Measurements from ENCODE around the gene NCAPD3. TPM values are rescaled to one million over a fixed set of nuclear protein-coding genes. Genes with fewer than 3 reads are reported as not detected.

Gene NCAPD3
- total RNA-seq, 4 donors from 2014 or later = 8.0 to 22.2 (median 17.5) TPM

DNA sequence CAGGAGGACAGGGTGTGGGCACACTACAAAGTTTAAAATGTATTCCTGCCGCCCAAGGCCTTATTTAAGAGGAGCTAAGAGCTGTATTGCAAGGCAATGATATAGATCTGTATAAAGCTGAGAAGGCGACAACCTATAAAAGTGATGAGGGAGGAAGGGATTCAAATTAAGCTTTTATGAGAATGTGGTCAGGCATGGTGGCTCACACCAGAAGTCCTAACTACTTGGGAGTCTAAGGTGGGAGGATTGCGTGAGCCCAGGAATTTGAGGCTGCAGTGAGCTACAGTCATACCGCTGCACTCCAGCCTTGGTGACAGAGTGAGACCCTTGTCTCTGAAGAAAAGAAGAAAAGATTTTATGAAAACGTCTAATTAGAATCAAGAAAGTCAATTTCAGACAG, 42.7 kb upstream of the NCAPD3 start:
- Histone ChIP-seq H3K36me3 (peaks cover 0 to 38% (median 12%) of the 10 kb centered on the region in 3 donors), H3K27ac (no peak overlapping the region), H3K4me3 (no peak overlapping the region), H3K27me3 (peaks cover 0 to 21% (median 0%) of the 10 kb centered on the region in 4 donors), H3K9me3 (no peaks in the 10 kb centered on the region), H3K4me1 (peaks cover 0 to 5% (median 3%) of the 10 kb centered on the region in 3 donors)
- intact Hi-C loops (cut with DNase I) = no loop called here
- TF ChIP-seq, protein P1, sequence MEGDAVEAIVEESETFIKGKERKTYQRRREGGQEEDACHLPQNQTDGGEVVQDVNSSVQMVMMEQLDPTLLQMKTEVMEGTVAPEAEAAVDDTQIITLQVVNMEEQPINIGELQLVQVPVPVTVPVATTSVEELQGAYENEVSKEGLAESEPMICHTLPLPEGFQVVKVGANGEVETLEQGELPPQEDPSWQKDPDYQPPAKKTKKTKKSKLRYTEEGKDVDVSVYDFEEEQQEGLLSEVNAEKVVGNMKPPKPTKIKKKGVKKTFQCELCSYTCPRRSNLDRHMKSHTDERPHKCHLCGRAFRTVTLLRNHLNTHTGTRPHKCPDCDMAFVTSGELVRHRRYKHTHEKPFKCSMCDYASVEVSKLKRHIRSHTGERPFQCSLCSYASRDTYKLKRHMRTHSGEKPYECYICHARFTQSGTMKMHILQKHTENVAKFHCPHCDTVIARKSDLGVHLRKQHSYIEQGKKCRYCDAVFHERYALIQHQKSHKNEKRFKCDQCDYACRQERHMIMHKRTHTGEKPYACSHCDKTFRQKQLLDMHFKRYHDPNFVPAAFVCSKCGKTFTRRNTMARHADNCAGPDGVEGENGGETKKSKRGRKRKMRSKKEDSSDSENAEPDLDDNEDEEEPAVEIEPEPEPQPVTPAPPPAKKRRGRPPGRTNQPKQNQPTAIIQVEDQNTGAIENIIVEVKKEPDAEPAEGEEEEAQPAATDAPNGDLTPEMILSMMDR (IDR thresholded peaks at IDR 0.05) = no peak
- TF ChIP-seq POLR2A (IDR thresholded peaks at IDR 0.05) = no peak
- DNase-seq = no peak
- 78 to 80% methylated on average over 5 of the region's 5 CpGs for WGBS, 2 donors

DNA sequence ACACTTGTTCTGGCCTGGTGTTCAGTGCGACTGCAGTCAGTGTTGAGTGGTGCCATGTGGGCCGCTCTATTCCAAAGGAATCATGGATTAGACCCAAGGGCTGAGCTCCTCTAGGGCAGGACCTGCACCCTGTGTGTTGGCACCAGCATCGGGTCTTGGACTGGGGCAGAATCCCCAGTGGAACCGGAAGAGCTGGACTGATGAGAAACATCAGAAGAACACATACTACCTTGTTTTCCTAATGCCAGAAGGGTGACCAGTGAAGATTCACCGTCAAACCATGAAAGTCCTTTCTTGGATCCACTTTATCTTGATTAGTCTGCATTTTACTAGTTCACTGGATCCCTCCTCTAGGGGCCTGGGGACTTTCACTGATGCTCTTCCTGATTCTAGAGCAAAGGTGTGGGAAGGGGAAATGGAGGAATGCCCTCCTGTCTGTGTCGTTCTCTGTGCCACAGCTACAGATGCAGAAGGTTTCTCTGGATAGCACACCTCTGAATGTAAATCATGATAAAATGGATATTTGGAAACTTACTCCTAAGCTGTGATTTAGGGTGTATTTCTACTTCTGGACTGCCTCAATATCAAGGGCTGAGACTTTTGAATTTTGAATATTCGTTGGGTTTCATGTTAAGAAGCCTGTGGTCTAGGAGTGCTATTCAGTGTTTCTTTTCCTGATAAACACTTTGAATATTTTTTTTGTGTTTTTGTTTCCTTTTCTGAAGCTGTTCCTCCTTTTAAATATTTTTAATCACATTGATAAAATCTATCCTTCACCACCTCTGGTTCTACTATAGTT, 41.4 kb upstream of the NCAPD3 start:
- intact Hi-C loops (cut with DNase I) = no loop called here
- Histone ChIP-seq H3K27ac (no peak overlapping the region), H3K36me3 (peaks cover 0 to 51% (median 24%) of the 10 kb centered on the region in 3 donors), H3K9me3 (no peaks in the 10 kb centered on the region), H3K4me1 (peaks cover 0 to 5% (median 3%) of the 10 kb centered on the region in 3 donors), H3K27me3 (peaks cover 0 to 8% (median 0%) of the 10 kb centered on the region in 4 donors), H3K4me3 (no peak overlapping the region)
- no peak for DNase-seq
- TF ChIP-seq POLR2A (IDR thresholded peaks at IDR 0.05) = no peak
- TF ChIP-seq, protein P1 (IDR thresholded peaks at IDR 0.05) = no peak
- WGBS, 2 donors = 80 to 85% methylated on average over 7 of the region's 7 CpGs

DNA sequence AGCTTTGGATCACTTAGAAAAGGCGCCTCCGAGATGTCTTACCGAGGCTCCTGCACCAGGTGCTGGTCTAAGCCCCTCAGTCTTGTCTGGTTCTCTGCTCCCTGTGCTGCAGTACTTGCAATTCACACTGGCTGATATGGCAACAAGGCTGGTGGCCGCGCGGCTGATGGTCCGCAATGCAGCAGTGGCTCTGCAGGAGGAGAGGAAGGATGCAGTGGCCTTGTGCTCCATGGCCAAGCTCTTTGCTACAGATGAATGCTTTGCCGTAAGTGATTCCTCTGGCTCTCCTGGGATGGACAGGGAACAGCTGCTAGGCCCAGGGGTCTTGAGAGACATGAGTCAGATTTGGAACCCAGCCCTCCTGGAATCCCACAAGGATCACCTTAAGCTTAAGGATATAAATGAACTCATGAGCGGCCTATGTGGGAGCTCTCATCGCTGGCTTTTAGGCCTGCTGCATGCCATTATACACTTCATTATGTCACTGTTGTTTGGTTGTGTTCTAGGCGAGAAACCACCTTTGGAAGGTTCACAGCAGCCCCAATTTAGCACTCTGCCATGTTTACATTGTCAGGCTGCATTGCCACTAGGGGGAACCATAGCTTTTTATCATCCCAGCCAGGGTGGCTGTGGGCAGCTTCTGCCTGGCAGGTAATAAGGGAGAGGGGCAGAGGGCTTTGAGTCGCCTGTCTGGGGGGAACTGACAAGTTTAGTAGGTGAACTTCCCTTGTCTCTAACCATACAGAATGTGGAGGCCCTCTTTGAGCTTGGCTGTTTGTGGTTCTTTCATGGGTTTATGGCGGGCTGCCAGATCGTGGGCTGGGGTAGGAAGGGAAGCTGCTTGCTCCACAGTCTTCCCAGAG, 38.1 kb upstream of the NCAPD3 start:
- TF ChIP-seq, protein P1 (IDR thresholded peaks at IDR 0.05) = peak in 3 of 6 experiments; percentile 36 to 54 (median 39)
- TF ChIP-seq POLR2A (IDR thresholded peaks at IDR 0.05) = no peak
- Histone ChIP-seq H3K4me1 (peaks cover 0 to 5% (median 0%) of the 10 kb centered on the region in 3 donors), H3K36me3 (peaks cover 0 to 84% (median 28%) of the 10 kb centered on the region in 3 donors), H3K27me3 (no peaks in the 10 kb centered on the region), H3K9me3 (no peaks in the 10 kb centered on the region), H3K27ac (no peak overlapping the region), H3K4me3 (no peak overlapping the region)
- 88 to 92% methylated on average over 7 to 10 of the region's 14 CpGs for WGBS, 2 donors
- no peak for DNase-seq
- intact Hi-C loops (cut with DNase I) = no loop called here

DNA sequence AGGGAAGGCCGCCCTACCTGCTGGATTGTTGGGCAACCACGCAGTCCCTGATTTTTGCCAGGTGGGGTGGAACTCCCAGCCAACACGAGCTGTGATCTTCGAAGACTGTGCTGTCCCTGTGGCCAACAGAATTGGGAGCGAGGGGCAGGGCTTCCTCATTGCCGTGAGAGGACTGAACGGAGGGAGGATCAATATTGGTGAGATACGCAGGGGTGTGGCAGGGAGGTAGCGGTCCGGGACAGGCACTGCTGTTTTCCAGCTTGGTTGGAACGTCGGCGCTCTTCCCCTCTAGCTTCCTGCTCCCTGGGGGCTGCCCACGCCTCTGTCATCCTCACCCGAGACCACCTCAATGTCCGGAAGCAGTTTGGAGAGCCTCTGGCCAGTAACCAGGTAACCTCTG, 37.2 kb upstream of the NCAPD3 start:
- intact Hi-C loops (cut with DNase I) = no loop called here
- TF ChIP-seq POLR2A (IDR thresholded peaks at IDR 0.05) = no peak
- TF ChIP-seq, protein P1 (IDR thresholded peaks at IDR 0.05) = no peak
- peaks cover 0 to 91% (median 28%) of the 10 kb centered on the region in 3 donors for H3K36me3 ChIP-seq
- H3K9me3 ChIP-seq = no peaks in the 10 kb centered on the region
- no peak overlapping the region for H3K4me3 ChIP-seq
- no peaks in the 10 kb centered on the region for H3K27me3 ChIP-seq
- WGBS, 2 donors = 89 to 91% methylated on average over 11 to 16 of the region's 16 CpGs
- H3K4me1 ChIP-seq = no peaks in the 10 kb centered on the region
- no peak for DNase-seq
- no peak overlapping the region for H3K27ac ChIP-seq

DNA sequence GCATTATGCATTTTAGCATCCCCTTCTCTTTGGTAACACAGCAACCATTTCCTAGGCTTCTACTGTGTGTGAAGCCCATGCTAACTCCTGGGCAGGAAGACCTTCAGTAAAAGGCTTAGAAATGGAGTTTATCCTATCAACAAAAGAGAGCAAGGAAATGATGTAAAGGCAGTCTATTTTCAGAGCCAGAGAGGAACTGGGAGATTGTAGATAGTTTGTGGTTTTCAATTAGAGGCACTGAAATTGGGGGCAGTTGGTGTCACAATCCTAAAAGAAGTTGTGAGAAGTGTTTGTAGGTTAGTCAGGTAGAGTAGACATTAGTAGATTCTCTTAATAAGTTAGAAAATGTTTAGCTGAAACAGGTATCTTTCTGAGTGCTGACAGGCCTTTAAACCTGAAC, 36.7 kb upstream of the NCAPD3 start:
- intact Hi-C loops (cut with DNase I) = no loop called here
- H3K4me3 ChIP-seq = no peak overlapping the region
- no peak for TF ChIP-seq POLR2A (IDR thresholded peaks at IDR 0.05)
- TF ChIP-seq, protein P1 (IDR thresholded peaks at IDR 0.05) = no peak
- no peaks in the 10 kb centered on the region for H3K27me3 ChIP-seq
- H3K4me1 ChIP-seq = no peaks in the 10 kb centered on the region
- DNase-seq = no peak
- H3K27ac ChIP-seq = no peak overlapping the region
- H3K9me3 ChIP-seq = no peaks in the 10 kb centered on the region
- H3K36me3 ChIP-seq = peaks cover 0 to 90% (median 28%) of the 10 kb centered on the region in 3 donors

Measured in esophagus squamous epithelium (tissue), 5 donors.